GM23248 (cell line): ENCODE data around the gene AP2A2. TPM values are rescaled to one million over a fixed set of nuclear protein-coding genes. Genes with fewer than 3 reads are reported as not detected.

Source experiments
- DNase-seq: peaks from one replicate; pipeline ENCODE4 v3.0.0-alpha.2; 2015
- H2AFZ ChIP-seq: fragments of 200-600 bp; sonication (generic); 2 replicates; pipeline ENCODE4 v1.6.1; 2016; ENCODE audit warnings: antibody characterized with exemption
- H3F3A ChIP-seq: fragments of 200-600 bp; sonication (generic); 2 replicates; pipeline ENCODE4 v1.6.1; 2016; ENCODE audit warnings: mild to moderate bottlenecking, antibody characterized with exemption, mixed run types; ENCODE audit not compliant: insufficient read depth
- H3K27ac ChIP-seq: fragments of 200-600 bp; sonication (generic); 2 replicates; pipeline ENCODE4 v1.5.1; 2016; ENCODE audit warnings: mild to moderate bottlenecking
- H3K27me3 ChIP-seq: fragments of 200-600 bp; sonication (generic); replicated peaks from 2 replicates; pipeline ENCODE4 v1.6.1; 2016; ENCODE audit warnings: mild to moderate bottlenecking; ENCODE audit not compliant: insufficient read depth
- H3K36me3 ChIP-seq: fragments of 200-600 bp; sonication (generic); 2 replicates; pipeline ENCODE4 v1.6.1; 2016; ENCODE audit warnings: low read depth, mild to moderate bottlenecking
- H3K4me1 ChIP-seq: fragments of 200-600 bp; sonication (generic); 2 replicates; pipeline ENCODE4 v1.6.1; 2016; ENCODE audit warnings: mild to moderate bottlenecking; ENCODE audit not compliant: insufficient read depth
- H3K4me2 ChIP-seq: fragments of 200-600 bp; sonication (generic); one replicate; pipeline ENCODE4 v1.6.1; 2016; ENCODE audit warnings: mild to moderate bottlenecking; ENCODE audit not compliant: unreplicated experiment
- H3K4me3 ChIP-seq: fragments of 200-600 bp; sonication (generic); 2 replicates; pipeline ENCODE4 v1.5.1; 2016; ENCODE audit warnings: mild to moderate bottlenecking
- H3K79me2 ChIP-seq: fragments of 200-600 bp; sonication (generic); 2 replicates; pipeline ENCODE4 v1.6.1; 2016; ENCODE audit warnings: mild to moderate bottlenecking; ENCODE audit not compliant: insufficient read depth
- H3K9ac ChIP-seq: fragments of 200-600 bp; sonication (generic); 2 replicates; pipeline ENCODE4 v1.6.1; 2016; ENCODE audit warnings: mild to moderate bottlenecking
- H3K9me2 ChIP-seq: fragments of 200-600 bp; sonication (generic); 2 replicates; pipeline ENCODE4 v1.6.1; 2016; ENCODE audit warnings: mixed run types, mild to moderate bottlenecking, moderate library complexity; ENCODE audit not compliant: insufficient read depth
- H3K9me3 ChIP-seq: fragments of 200-600 bp; sonication (generic); one replicate; pipeline ENCODE4 v1.6.1; 2017; ENCODE audit warnings: low read depth
- H4K20me1 ChIP-seq: fragments of 200-600 bp; sonication (generic); 2 replicates; pipeline ENCODE4 v1.6.0; 2016; ENCODE audit not compliant: insufficient read depth
- EZH2 ChIP-seq: fragments of 200-600 bp; sonication (generic); IDR thresholded peaks from 2 replicates; pipeline ENCODE4 v1.6.1; 2018; ENCODE audit warnings: antibody characterized with exemption, mild to moderate bottlenecking; ENCODE audit not compliant: insufficient read depth, poor library complexity, severe bottlenecking
- EZH2phosphoT487 ChIP-seq: fragments of 200-600 bp; sonication (generic); IDR thresholded peaks from 2 replicates; pipeline ENCODE4 v1.6.1; 2018; ENCODE audit warnings: antibody characterized with exemption, moderate library complexity, mild to moderate bottlenecking, low read depth; ENCODE audit not compliant: insufficient read depth
- WGBS, 2 experiments: methylation state at CpG; one replicate each; pipeline ENCODE4 v1.1.6; 2015 to 2017; ENCODE audit warnings: low lambda C conversion rate in 2 of 2, low coverage in 1 of 2; ENCODE audit errors: missing lambda C conversion rate in 2 of 2; 5-methylcytosine and 5-hydroxymethylcytosine counted together
- in situ Hi-C: fragments of 300-500 bp; cut with MboI; formaldehyde crosslinking; loops from 2 replicates; pipeline ENCODE4 v1.15.0; 2020
- polyA plus RNA-seq: library from polyadenylated mRNA; unstranded; fragments of >200 nt; fragmentation: Nextera tagmentation; extraction: Ambion mirVana; gene quantifications from 2 replicates; pipeline ENCODE4 v1.2.1, GENCODE V29; 2016
- total RNA-seq: library from RNA; depleted of rRNA; stranded (reverse); fragments of >200 nt; shearing (Covaris generic); gene quantifications from 2 replicates; pipeline ENCODE4 v1.2.3, GENCODE V29; 2014

AP2A2 gene
- total and polyA plus RNA-seq, 2 experiments from 2014 or later: 31.1 to 38.3 TPM

DNA sequence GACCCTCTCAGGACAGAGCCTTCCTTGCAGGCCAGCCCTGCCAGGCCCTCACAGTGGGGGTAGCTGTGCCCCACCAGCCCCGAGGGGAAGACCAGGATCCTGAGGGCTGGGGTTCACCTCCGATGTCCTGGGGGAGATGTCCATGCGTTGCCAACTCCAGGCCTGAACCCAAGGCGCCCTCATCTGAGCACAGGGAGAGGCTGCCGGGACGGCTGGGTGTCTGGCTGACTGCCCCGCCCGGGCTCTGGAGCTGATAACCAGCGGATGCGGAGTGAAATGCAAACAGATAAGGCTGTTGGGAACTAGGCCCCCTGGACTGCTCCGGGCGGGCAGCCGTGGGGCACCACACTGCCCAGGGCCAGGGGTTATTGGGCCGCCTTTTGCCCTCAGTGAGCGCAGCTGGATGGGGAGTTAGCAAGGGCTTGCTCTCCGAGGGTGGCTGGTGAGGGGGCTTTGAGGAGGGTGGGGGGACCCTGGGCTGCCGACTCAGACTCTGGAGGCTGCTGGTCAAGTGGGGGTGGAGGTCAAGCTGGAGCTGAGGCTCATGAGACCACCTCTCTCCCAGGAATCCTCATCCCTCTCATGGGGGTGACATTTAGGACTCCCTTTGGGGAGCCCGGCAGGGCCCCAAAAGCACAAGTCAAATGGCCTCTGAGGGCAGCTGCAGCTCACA, 116.4 kb downstream of the AP2A2 start:
- Histone ChIP-seq H3K79me2 (no peaks in the 10 kb centered on the region), H3K27me3 (peaks cover 13% of the 10 kb centered on the region), H3K9ac (no peak overlapping the region), H3K4me3 (no peak overlapping the region), H3F3A (no peaks in the 10 kb centered on the region), H3K27ac (no peak overlapping the region), H3K9me2 (no peaks in the 10 kb centered on the region), H3K4me2 (no peak overlapping the region), H2AFZ (no peak overlapping the region), H3K9me3 (no peaks in the 10 kb centered on the region), H4K20me1 (no peaks in the 10 kb centered on the region), H3K4me1 (no peaks in the 10 kb centered on the region), H3K36me3 (no peaks in the 10 kb centered on the region)
- no peak for TF ChIP-seq EZH2
- no peak for TF ChIP-seq EZH2phosphoT487
- in situ Hi-C loops: no loop called here
- 35 to 37% methylated on average over 16 to 18 of the region's 18 CpGs for WGBS, 2 experiments
- DNase-seq: no peak

DNA sequence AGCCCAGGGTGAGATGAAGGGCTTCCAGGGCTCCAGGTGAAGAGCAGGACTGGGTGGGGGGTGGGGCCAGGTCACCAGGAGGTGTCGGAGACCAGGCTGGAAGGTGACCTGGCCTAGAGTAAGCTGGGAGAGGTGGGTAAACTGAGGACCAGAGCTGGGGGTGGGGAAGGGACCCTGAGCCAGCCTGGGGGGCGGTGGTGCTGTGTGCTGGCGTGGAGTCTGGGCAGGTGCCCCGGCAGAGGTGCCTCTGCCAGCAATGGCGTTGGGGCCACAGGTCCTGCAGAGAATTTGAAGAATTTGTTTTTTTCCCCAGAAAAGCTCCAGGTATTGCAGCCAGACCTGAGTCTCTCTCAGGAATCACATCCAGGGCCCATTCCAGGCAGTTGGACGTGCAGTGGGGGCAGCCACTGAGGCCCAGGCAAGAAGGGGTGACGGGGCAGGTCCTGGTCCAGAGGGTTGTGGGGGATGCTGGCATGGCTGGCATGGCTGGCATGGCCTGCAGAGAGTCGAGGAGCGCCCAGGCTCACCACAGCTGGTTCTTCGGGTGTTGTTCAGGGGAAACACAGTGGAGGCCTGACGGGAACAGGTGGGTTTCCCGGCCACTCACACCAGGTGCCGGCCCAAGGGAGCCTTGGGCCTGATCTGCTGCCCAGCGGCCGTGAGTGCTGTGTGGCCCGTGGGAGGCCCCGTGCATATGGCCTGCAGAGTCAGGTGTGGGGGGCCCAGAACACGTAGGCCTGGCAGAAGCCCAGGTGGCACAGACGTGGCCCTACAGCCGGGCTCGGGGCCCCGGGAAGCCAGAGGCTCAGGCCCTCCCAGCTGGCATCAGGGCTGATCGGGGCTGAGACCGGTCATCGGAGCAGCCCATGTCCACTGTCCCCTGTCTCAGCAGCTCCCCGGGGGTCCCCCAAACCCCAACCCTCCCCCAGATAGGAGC, 117.2 kb downstream of the AP2A2 start:
- Histone ChIP-seq H3K4me3 (no peak overlapping the region), H3K4me1 (no peaks in the 10 kb centered on the region)
- in situ Hi-C loops: no loop called here

DNA sequence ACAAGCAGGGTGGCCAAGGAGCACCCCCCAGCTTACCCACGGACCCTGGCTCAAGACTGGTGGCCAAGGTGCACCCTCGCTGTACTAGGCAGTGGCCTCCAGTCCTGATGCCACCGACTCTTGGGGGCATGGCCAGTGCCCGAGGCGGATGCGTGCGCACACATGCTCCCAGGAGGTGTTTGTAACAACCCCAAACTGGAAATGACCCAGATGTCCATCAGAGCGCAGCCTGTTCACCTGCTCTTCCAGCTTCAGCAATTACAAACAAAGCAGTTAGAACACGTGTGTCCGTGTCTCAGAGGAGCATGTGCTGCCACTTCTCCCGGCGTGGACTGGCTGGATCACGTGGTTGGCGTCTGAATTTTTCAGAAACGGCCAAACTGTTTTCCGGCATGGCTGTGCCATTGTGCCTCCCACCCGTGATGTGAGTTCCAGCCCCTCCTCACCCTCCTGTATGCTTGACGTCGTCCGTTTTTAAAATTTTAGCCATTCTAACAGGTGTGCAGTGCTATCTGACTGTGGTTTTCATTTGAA, 118.0 kb downstream of the AP2A2 start:
- no peak for TF ChIP-seq EZH2phosphoT487
- no peak for TF ChIP-seq EZH2
- H3K36me3 ChIP-seq: no peaks in the 10 kb centered on the region
- WGBS, 2 experiments: 75 to 83% methylated on average over 20 of the region's 20 CpGs
- H3K79me2 ChIP-seq: no peaks in the 10 kb centered on the region
- no peak overlapping the region for H3K9ac ChIP-seq
- in situ Hi-C loops: no loop called here
- H2AFZ ChIP-seq: no peak overlapping the region
- no peak overlapping the region for H3K27ac ChIP-seq
- H3K27me3 ChIP-seq: peaks cover 25% of the 10 kb centered on the region
- H4K20me1 ChIP-seq: no peaks in the 10 kb centered on the region
- H3K9me3 ChIP-seq: no peaks in the 10 kb centered on the region
- no peak overlapping the region for H3K4me3 ChIP-seq
- H3K9me2 ChIP-seq: no peaks in the 10 kb centered on the region
- H3K4me2 ChIP-seq: no peak overlapping the region
- no peak for DNase-seq
- no peaks in the 10 kb centered on the region for H3F3A ChIP-seq
- H3K4me1 ChIP-seq: no peaks in the 10 kb centered on the region

More for the DNA sequence above, 117.2 kb downstream of the AP2A2 start:
- no peak overlapping the region for H3K4me2 ChIP-seq
- no peak for DNase-seq
- H4K20me1 ChIP-seq: no peaks in the 10 kb centered on the region
- no peak overlapping the region for H3K9ac ChIP-seq
- H3K27me3 ChIP-seq: peaks cover 19% of the 10 kb centered on the region
- TF ChIP-seq EZH2 (no peak), EZH2phosphoT487 (no peak)
- no peaks in the 10 kb centered on the region for H3K9me3 ChIP-seq
- no peaks in the 10 kb centered on the region for H3K79me2 ChIP-seq
- H3K9me2 ChIP-seq: no peaks in the 10 kb centered on the region
- no peaks in the 10 kb centered on the region for H3K36me3 ChIP-seq
- H2AFZ ChIP-seq: no peak overlapping the region
- no peak overlapping the region for H3K27ac ChIP-seq
- H3F3A ChIP-seq: no peaks in the 10 kb centered on the region
- WGBS, 2 experiments: 73 to 75% methylated on average over 21 to 26 of the region's 26 CpGs

GRCh38 chr11:1044160-1044559, 118.5 kb downstream of the AP2A2 start:
- H3K27me3 ChIP-seq: peaks cover 31% of the 10 kb centered on the region
- no peaks in the 10 kb centered on the region for H3K9me3 ChIP-seq
- no peak overlapping the region for H2AFZ ChIP-seq
- no peak overlapping the region for H3K4me3 ChIP-seq
- H3K36me3 ChIP-seq: no peaks in the 10 kb centered on the region
- DNase-seq: no peak
- H3K27ac ChIP-seq: no peak overlapping the region
- 43 to 48% methylated on average over 5 to 6 of the region's 6 CpGs for WGBS, 2 experiments
- no peaks in the 10 kb centered on the region for H3K4me1 ChIP-seq
- H3K79me2 ChIP-seq: no peaks in the 10 kb centered on the region
- no peak for TF ChIP-seq EZH2phosphoT487
- no peak for TF ChIP-seq EZH2
- H3K9me2 ChIP-seq: no peaks in the 10 kb centered on the region
- in situ Hi-C loops: no loop called here
- no peaks in the 10 kb centered on the region for H4K20me1 ChIP-seq
- no peak overlapping the region for H3K4me2 ChIP-seq
- no peaks in the 10 kb centered on the region for H3F3A ChIP-seq
- no peak overlapping the region for H3K9ac ChIP-seq
